ENCODE data around the gene MIEF1.

DNA sequence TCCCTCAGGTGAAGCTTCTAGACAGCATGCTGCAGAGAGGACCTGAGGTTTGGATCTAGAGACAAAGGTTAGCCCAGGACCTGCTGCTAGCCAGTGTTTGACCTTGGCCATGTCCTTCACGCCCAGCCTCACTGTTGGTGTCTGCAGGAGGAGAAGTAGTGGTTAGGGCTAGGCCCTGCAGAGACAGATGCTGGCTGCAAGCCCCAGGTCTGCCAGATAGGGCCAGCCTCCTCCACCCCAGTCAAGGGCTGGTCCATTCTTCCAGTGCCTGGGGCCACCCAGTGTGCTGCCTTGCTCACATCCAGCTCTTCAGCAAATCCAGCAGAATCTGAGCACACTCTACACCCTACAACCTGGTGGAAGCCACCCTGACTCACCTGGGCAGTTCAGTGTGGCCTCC, 21.5 kb upstream of the MIEF1 start:
- TF ChIP-seq CTCF (IDR thresholded peaks at IDR 0.05) (no peak), EZH2 (IDR thresholded peaks at IDR 0.05; ENCODE audit: borderline replicate concordance, insufficient read depth, low read depth, low read length, poor library complexity, severe bottlenecking) (no peak)

Data from B cell (primary cell).